ENCODE measurements around the gene ARHGEF11. TPM values are rescaled to one million over a fixed set of nuclear protein-coding genes. Genes with fewer than 3 reads are reported as not detected.

ARHGEF11 gene
- total and polyA plus RNA-seq, 9 of the 15 experiments (the other 6 are each of a cell fraction or from before 2014, with no cell fraction given): 0.14 to 15.5 (median 9.0) TPM

DNA sequence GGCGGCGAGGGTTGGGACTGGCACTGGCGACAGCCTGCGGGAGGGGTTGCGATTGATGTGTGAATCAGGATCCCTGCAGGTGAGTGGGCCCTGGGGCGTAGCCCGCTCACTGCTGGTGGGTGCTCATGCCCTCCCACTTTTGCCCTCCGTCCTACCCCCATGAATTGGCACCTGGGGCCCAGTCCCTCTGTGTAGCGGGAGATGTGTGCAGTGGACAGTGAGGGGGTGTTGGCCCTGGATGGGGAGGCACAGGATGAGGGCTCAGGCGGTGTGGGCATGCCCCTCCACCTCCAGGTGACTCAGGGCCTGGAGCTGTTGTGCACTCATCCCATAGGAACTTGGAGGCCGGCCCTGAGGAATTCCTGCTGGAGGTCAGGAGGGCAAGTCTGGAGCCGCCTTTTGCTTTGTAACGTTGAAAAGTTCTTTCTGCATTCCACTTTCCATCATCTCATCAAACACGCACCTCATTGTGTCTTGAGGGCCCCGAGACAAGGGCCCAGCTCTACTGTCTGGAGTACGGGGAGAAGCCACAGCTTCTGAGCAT, 149.0 kb downstream of the ARHGEF11 start:
- Histone ChIP-seq H3K9ac (ENCODE audit: insufficient read depth in 1 of 2, low read depth in 2 of 2, low read length in 2 of 2) (peak overlapping the region in 1 of 2 experiments; percentile 28; a peak in 1 of 4 replicates), H3K36me3 (ENCODE audit: control insufficient read depth, insufficient read depth, low read length) (no peaks in the 10 kb centered on the region), H3K4me1 (replicated peaks in 1 of 2; ENCODE audit: control insufficient read depth in 2 of 2, insufficient read depth in 2 of 2, low read length in 2 of 2) (peaks cover 39 to 67% of the 10 kb centered on the region in 2 experiments), H3K27ac (ENCODE audit: extremely low read depth, low read depth, low read length) (no peak overlapping the region), H3K4me2 (ENCODE audit: insufficient read depth, low read length) (no peak overlapping the region), H4K20me1 (replicated peaks; ENCODE audit: control insufficient read depth, insufficient read depth, low read length) (no peaks in the 10 kb centered on the region), H3K79me2 (ENCODE audit: control insufficient read depth, insufficient read depth, low read length) (no peaks in the 10 kb centered on the region), H3K27me3 (ENCODE audit: control insufficient read depth in 2 of 2, insufficient read depth in 2 of 2, low read length in 2 of 2) (no peaks in the 10 kb centered on the region), H2AFZ (ENCODE audit: low read depth, low read length) (no peak overlapping the region), H3K9me1 (ENCODE audit: control insufficient read depth, insufficient read depth, low read length) (no peaks in the 10 kb centered on the region), H3K4me3 (no peak overlapping the region), H3K9me3 (replicated peaks; ENCODE audit: control insufficient read depth, insufficient read depth, low read depth, low read length) (no peaks in the 10 kb centered on the region)
- CTCF ChIA-PET (ENCODE audit: low intra/inter-chr PET ratio): no interaction called here
- ATAC-seq (no peak), DNase-seq (ENCODE audit: extremely low read depth in 1 of 4, low spot score in 3 of 4) (no peak), FAIRE-seq (no peak)
- intact Hi-C loops (cut with micrococcal nuclease): no loop called here
- in situ Hi-C loops (cut with MboI): no loop called here
- WGBS (ENCODE audit: insufficient coverage, low coverage, missing lambda C conversion rate): 84% methylated on average over 15 of the region's 16 CpGs
- POLR2A ChIA-PET: interaction anchor here (0.6 kb wide), 1 partner anchor 338 kb away, joined by 3 read pairs; no protein-coding TSS in a partner anchor
- BruUV-seq (replicated peaks): no TSS peak
- TF ChIP-seq HEY1 (CRISPR knock-in tag; IDR thresholded peaks at IDR 0.05; ENCODE audit: borderline replicate concordance) (no peak), ZNF76 (CRISPR knock-in tag; IDR thresholded peaks at IDR 0.05; ENCODE audit: borderline replicate concordance) (no peak), FOXA3 (CRISPR knock-in tag; conservative IDR thresholded peaks at IDR 0.05 in 1 of 2, IDR thresholded peaks at IDR 0.05 in 1 of 2) (no peak), RBM34 (IDR thresholded peaks at IDR 0.05; ENCODE audit: borderline replicate concordance, insufficient read depth, low read length) (no peak), KAT2B (IDR thresholded peaks at IDR 0.05; ENCODE audit: low read depth, low read length) (no peak), NR2C2 (CRISPR knock-in tag; IDR thresholded peaks at IDR 0.05) (no peak), NR2C2 (tag; IDR thresholded peaks at IDR 0.05) (no peak), BRD4 (IDR thresholded peaks at IDR 0.05) (no peak), RBM15 (IDR thresholded peaks at IDR 0.05; ENCODE audit: insufficient read depth, low read length) (no peak), RBM25 (IDR thresholded peaks at IDR 0.05; ENCODE audit: low read depth, low read length, severe bottlenecking) (no peak), ZFX (CRISPR knock-in tag; IDR thresholded peaks at IDR 0.05) (no peak), ZNF586 (CRISPR knock-in tag; conservative IDR thresholded peaks at IDR 0.05) (no peak), ZNF644 (tag; IDR thresholded peaks at IDR 0.05; ENCODE audit: low read depth) (no peak), SIN3A (IDR thresholded peaks at IDR 0.05; ENCODE audit: borderline replicate concordance in 2 of 2, control insufficient read depth in 1 of 2, low read depth in 2 of 2, low read length in 2 of 2) (no peak)
- TF ChIP-seq, protein P1, sequence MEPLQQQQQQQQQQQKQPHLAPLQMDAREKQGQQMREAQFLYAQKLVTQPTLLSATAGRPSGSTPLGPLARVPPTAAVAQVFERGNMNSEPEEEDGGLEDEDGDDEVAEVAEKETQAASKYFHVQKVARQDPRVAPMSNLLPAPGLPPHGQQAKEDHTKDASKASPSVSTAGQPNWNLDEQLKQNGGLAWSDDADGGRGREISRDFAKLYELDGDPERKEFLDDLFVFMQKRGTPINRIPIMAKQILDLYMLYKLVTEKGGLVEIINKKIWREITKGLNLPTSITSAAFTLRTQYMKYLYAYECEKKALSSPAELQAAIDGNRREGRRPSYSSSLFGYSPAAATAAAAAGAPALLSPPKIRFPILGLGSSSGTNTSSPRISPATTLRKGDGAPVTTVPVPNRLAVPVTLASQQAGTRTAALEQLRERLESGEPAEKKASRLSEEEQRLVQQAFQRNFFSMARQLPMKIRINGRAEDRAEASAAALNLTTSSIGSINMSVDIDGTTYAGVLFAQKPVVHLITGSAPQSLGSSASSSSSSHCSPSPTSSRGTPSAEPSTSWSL (CRISPR knock-in tag; IDR thresholded peaks at IDR 0.05; ENCODE audit: borderline replicate concordance): no peak
- TF ChIP-seq, protein P2, sequence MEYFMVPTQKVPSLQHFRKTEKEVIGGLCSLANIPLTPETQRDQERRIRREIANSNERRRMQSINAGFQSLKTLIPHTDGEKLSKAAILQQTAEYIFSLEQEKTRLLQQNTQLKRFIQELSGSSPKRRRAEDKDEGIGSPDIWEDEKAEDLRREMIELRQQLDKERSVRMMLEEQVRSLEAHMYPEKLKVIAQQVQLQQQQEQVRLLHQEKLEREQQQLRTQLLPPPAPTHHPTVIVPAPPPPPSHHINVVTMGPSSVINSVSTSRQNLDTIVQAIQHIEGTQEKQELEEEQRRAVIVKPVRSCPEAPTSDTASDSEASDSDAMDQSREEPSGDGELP (CRISPR knock-in tag; IDR thresholded peaks at IDR 0.05; ENCODE audit: borderline replicate concordance): no peak
- TF ChIP-seq, protein P3, sequence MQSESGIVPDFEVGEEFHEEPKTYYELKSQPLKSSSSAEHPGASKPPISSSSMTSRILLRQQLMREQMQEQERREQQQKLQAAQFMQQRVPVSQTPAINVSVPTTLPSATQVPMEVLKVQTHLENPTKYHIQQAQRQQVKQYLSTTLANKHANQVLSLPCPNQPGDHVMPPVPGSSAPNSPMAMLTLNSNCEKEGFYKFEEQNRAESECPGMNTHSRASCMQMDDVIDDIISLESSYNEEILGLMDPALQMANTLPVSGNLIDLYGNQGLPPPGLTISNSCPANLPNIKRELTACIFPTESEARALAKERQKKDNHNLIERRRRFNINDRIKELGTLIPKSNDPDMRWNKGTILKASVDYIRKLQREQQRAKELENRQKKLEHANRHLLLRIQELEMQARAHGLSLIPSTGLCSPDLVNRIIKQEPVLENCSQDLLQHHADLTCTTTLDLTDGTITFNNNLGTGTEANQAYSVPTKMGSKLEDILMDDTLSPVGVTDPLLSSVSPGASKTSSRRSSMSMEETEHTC (IDR thresholded peaks at IDR 0.05): no peak
- TF ChIP-seq, protein P4, sequence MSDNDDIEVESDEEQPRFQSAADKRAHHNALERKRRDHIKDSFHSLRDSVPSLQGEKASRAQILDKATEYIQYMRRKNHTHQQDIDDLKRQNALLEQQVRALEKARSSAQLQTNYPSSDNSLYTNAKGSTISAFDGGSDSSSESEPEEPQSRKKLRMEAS (CRISPR knock-in tag; IDR thresholded peaks at IDR 0.05): no peak

Measured in K562 (cell line).